Smooth muscle cell (in vitro differentiated cells): ENCODE data around the gene SRRM4. TPM values are rescaled to one million over a fixed set of nuclear protein-coding genes. Genes with fewer than 3 reads are reported as not detected.

Experiments used
- DNase-seq: peaks from one replicate; lab custom pipeline; 2025; ENCODE audit not compliant: unreplicated experiment; lab: John Stamatoyannopoulos, UW
- H2AFZ ChIP-seq: fragments of 200-600 bp; sonication (generic); 2 replicates; pipeline ENCODE4 v1.6.0; 2016; ENCODE audit warnings: antibody characterized with exemption, low read depth, mild to moderate bottlenecking
- H3F3A ChIP-seq: fragments of 200-600 bp; sonication (generic); 2 replicates; pipeline ENCODE4 v1.6.0; 2017; ENCODE audit warnings: antibody characterized with exemption, low read depth
- H3K27ac ChIP-seq: fragments of 200-600 bp; sonication (generic); 2 replicates; pipeline ENCODE4 v1.5.1; 2016; ENCODE audit warnings: low read depth, mild to moderate bottlenecking
- H3K27me3 ChIP-seq: fragments of 200-600 bp; sonication (generic); 2 replicates; pipeline ENCODE4 v1.6.1; 2016; ENCODE audit warnings: low read depth, mild to moderate bottlenecking
- H3K36me3 ChIP-seq: fragments of 200-600 bp; sonication (generic); 2 replicates; pipeline ENCODE4 v1.5.1; 2016; ENCODE audit warnings: low read depth
- H3K4me1 ChIP-seq: fragments of 200-600 bp; sonication (generic); 2 replicates; pipeline ENCODE4 v1.5.1; 2016; ENCODE audit warnings: low read depth
- H3K4me2 ChIP-seq: fragments of 200-600 bp; sonication (generic); 2 replicates; pipeline ENCODE4 v1.6.0; 2016; ENCODE audit warnings: mild to moderate bottlenecking
- H3K4me3 ChIP-seq: fragments of 200-600 bp; sonication (generic); 2 replicates; pipeline ENCODE4 v1.5.1; 2016; ENCODE audit warnings: mild to moderate bottlenecking
- H3K79me2 ChIP-seq: fragments of 200-600 bp; sonication (generic); 2 replicates; pipeline ENCODE4 v1.6.0; 2016; ENCODE audit warnings: low read depth, mild to moderate bottlenecking
- H3K9ac ChIP-seq: fragments of 200-600 bp; sonication (generic); 2 replicates; pipeline ENCODE4 v1.6.0; 2016; ENCODE audit warnings: low read depth
- H3K9me3 ChIP-seq: fragments of 200-600 bp; sonication (generic); replicated peaks from 2 replicates; pipeline ENCODE4 v1.5.1; 2016; ENCODE audit warnings: low read depth
- H4K20me1 ChIP-seq: fragments of 200-600 bp; sonication (generic); 2 replicates; pipeline ENCODE4 v1.6.0; 2016; ENCODE audit warnings: low read depth
- CTCF ChIP-seq: fragments of 200-600 bp; sonication (generic); IDR thresholded peaks from 2 replicates; pipeline ENCODE4 v1.5.1; 2017; ENCODE audit warnings: borderline replicate concordance, mild to moderate bottlenecking, antibody characterized with exemption; ENCODE audit not compliant: insufficient read depth, poor library complexity, severe bottlenecking
- WGBS: methylation state at CpG from one replicate; pipeline ENCODE4 v1.1.7; 2016; ENCODE audit warnings: low lambda C conversion rate; 5-methylcytosine and 5-hydroxymethylcytosine counted together
- polyA plus RNA-seq: library from polyadenylated mRNA; unstranded; fragments of >200 nt; fragmentation: Nextera tagmentation; extraction: Ambion mirVana; gene quantifications from 2 replicates; pipeline ENCODE4 v1.2.1, GENCODE V29; 2016
- total RNA-seq: library from RNA; depleted of rRNA; stranded (reverse); fragments of >200 nt; gene quantifications from 2 replicates; pipeline ENCODE4 v1.2.3, GENCODE V29; 2014

Gene SRRM4
- total and polyA plus RNA-seq, 2 experiments from 2014 or later: 0.04 TPM; not detected in 1

- no peak overlapping the region for H3K9ac ChIP-seq
- H3K36me3 ChIP-seq: no peaks in the 10 kb centered on the region
- no peak overlapping the region for H3K4me2 ChIP-seq
- no peaks in the 10 kb centered on the region for H3K27me3 ChIP-seq
- peaks cover 21% of the 10 kb centered on the region for H3K79me2 ChIP-seq
- no peak for TF ChIP-seq CTCF
- DNase-seq: no peak
- no peak overlapping the region for H3K27ac ChIP-seq
- H3K9me3 ChIP-seq: no peaks in the 10 kb centered on the region
- peaks cover 19% of the 10 kb centered on the region for H3F3A ChIP-seq
- no peak overlapping the region for H3K4me3 ChIP-seq
- WGBS: 79% methylated on average over 9 of the region's 9 CpGs
- peaks cover 81% of the 10 kb centered on the region for H4K20me1 ChIP-seq
- no peak overlapping the region for H2AFZ ChIP-seq
- H3K4me1 ChIP-seq: peaks cover 15% of the 10 kb centered on the region
Measured at GRCh38 chr12:119183942-119184695, 202.8 kb downstream of the SRRM4 start.

- no peak overlapping the region for H3K27ac ChIP-seq
- no peaks in the 10 kb centered on the region for H3K79me2 ChIP-seq
- WGBS: 93% methylated on average over 16 of the region's 16 CpGs
- peaks cover 22% of the 10 kb centered on the region for H4K20me1 ChIP-seq
- no peak for DNase-seq
- no peak overlapping the region for H3K4me2 ChIP-seq
- no peak overlapping the region for H3K9ac ChIP-seq
- H3K4me3 ChIP-seq: no peak overlapping the region
- no peak overlapping the region for H2AFZ ChIP-seq
- no peaks in the 10 kb centered on the region for H3K9me3 ChIP-seq
- H3K4me1 ChIP-seq: no peaks in the 10 kb centered on the region
- no peaks in the 10 kb centered on the region for H3K36me3 ChIP-seq
- no peak for TF ChIP-seq CTCF
- no peaks in the 10 kb centered on the region for H3K27me3 ChIP-seq
- no peaks in the 10 kb centered on the region for H3F3A ChIP-seq
Measured at GRCh38 chr12:119195256-119195655, 213.9 kb downstream of the SRRM4 start.

- no peaks in the 10 kb centered on the region for H3K9me3 ChIP-seq
- no peak overlapping the region for H3K4me3 ChIP-seq
- no peaks in the 10 kb centered on the region for H3K79me2 ChIP-seq
- no peaks in the 10 kb centered on the region for H3F3A ChIP-seq
- H3K36me3 ChIP-seq: no peaks in the 10 kb centered on the region
- no peaks in the 10 kb centered on the region for H3K27me3 ChIP-seq
- no peaks in the 10 kb centered on the region for H4K20me1 ChIP-seq
- no peak overlapping the region for H3K27ac ChIP-seq
- H3K9ac ChIP-seq: no peak overlapping the region
- TF ChIP-seq CTCF: no peak
- WGBS: 95% methylated on average over 2 of the region's 2 CpGs
- no peaks in the 10 kb centered on the region for H3K4me1 ChIP-seq
- no peak overlapping the region for H3K4me2 ChIP-seq
- no peak overlapping the region for H2AFZ ChIP-seq
- DNase-seq: no peak
Measured at GRCh38 chr12:119198440-119198839, 217.1 kb downstream of the SRRM4 start.

GRCh38 chr12:119200601-119201000 lies 219.3 kb downstream of the SRRM4 start:
- DNase-seq: no peak
- H3K4me1 ChIP-seq: no peaks in the 10 kb centered on the region
- H3K9ac ChIP-seq: no peak overlapping the region
- no peak overlapping the region for H3K4me3 ChIP-seq
- H3K79me2 ChIP-seq: no peaks in the 10 kb centered on the region
- H2AFZ ChIP-seq: no peak overlapping the region
- H3K27ac ChIP-seq: no peak overlapping the region
- WGBS: 94% methylated on average over 4 of the region's 4 CpGs
- no peaks in the 10 kb centered on the region for H3K9me3 ChIP-seq
- no peaks in the 10 kb centered on the region for H3F3A ChIP-seq
- no peak for TF ChIP-seq CTCF
- no peak overlapping the region for H3K4me2 ChIP-seq
- H3K36me3 ChIP-seq: no peaks in the 10 kb centered on the region
- H4K20me1 ChIP-seq: no peaks in the 10 kb centered on the region
- no peaks in the 10 kb centered on the region for H3K27me3 ChIP-seq
